HG02571 (cell line): ENCODE data around the gene LRRC59.
"Not testable (repeated sequence)": the region's sequence is repeated elsewhere in the genome, so short reads cannot be mapped to it uniquely, and the experiment has no call there.

ENCODE experiments used
- ATAC-seq: cut with Tn5 transposase; IDR thresholded peaks from one replicate; pipeline ENCODE4 v1.9.1; 2021; ENCODE audit warnings: mild to moderate bottlenecking, moderate library complexity; ENCODE audit not compliant: unreplicated experiment

LRRC59 gene

GRCh38 chr17:50348522-50349242 lies 48.6 kb downstream of the LRRC59 start:
- no peak for ATAC-seq

DNA sequence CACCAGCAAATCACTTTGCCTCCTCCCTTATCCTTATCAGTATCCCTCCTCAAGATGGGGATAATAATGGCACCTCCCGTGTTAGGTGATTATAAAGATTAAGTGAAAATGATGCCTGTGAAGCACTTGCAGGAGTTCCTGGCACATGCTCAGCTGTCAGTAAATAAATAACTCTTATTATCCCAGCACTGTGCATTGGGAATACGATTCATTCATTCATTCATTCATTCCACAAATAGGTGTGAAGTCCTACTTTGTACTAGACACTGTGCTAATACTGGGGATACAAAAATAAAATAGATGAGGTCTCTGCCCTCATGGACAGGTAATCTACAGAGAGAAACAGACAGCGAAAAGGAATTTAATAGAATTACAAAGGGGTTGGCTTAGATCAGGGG lies 49.4 kb downstream of the LRRC59 start:
- no peak for ATAC-seq

DNA sequence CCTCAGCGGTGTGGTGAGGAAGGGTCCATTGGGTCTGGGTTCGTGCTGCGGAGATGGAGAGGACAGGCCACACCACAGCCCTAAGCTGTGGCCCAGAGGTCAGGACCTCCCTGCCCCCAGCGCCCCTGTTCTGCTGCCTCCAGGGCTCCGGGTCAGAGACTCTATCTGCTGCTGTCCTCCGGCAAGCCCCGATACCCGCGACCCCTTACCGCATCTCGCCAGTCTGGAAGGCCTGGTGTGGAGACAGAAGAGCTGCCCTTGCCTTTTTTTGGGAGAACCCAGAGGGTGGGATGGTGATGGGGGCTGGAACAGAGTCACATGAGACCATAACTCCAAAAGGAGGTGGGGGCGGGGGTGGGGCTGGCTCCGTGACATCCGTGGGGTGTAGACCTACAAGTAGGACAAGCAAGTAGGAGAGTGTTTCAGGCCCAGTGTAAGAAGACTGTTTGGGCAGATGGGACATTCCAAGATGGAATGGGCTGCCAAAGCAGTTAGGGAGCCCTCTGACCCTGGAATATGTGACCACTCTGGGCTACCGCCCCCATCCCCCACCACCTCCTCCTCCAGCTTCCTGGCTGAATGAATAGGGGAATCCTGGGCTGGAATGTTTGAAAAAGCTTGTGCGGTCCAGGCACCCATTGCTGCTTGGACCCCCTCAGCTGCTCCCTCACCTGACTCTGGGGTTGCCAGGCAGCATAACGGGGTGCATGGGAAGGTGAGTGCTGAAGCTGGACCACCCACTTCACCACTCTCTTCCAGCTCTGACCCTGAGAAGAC lies 50.0 kb downstream of the LRRC59 start:
- no peak for ATAC-seq

DNA sequence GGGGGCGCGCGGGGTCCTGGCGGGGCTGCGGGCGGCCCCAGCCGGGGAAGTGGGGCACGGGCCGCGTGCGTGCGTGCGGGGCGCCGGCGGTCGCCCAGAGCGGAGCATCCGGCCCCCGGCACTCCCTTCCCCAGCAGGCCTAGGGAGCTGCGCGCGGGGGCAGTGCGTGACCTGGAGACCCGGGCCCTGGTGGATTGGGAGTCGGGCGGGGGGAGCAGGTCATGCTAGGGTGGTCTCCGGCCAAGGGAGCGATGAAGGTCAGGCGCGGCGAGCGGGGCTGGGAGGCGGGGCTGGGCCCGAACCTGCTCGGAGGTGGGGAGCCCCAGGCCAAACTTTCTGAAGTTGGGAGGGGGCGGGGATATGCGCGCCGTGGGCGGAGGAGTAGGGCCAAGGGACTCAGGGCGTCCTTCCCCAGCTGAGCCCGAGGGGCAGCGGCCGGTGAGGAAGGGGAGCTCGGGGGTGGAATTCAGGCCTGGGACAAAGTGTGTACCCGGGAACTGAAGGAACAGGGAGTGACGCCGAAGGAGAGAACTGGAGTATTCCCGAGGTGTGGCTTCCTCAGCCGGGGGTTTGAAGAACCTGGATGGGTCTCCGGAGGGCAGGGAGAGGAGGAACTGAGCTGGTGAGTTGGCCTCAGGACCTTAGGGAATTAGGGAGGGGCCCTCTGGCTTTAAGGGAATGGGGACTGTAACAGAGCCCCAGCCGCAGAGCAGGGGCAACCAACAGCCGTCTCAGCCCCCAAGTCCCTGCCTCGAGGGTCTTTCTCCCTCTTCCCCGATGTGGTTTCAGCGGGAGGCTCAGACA lies 50.8 kb downstream of the LRRC59 start:
- ATAC-seq = peak; percentile 37

DNA sequence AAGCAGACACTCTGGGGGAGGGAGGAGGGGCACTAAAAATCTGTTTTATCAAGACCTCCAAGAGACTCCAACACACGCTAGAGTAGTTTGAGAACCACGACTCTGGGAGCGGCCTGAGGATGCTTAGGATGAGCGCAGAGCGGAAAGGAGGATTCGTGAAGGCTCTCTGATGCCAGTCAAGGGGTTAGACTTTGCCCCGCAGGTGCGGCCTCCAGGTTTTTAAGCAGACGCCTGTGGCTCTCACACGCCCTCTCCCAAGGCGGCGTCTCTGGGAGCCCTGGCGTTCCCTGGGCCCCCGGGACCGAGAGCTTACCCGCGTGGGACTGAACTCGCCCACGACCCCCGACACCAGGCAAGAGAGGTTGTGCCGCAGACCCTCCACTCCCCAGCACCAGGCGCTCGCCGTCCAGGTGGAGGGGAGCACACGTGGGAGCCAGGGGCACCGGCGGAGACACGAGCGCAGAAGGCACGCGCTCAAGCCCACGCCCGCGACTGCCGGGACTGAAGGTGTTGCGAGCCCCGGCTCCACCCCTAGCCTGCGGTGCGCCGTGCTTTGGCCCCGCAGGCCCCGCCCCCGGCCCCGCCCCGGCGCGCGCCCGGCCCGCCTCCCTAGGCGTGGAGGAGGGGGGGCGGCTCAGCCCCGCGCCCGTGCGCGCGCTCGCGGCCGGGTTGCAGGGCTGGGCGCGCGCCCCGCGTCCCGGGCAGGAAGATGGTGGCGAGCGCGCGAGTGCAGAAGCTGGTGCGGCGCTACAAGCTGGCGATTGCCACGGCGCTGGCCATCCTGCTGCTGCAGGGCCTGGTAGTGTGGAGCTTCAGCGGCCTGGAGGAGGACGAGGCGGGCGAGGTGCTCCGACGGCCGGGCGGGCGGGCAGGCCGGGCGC lies 51.7 kb downstream of the LRRC59 start, which contains the start of gene XYLT2:
TSS of gene XYLT2 (plus strand) at position 695 of the 881 bp plus-strand sequence. CDS start at position 710, 15 bp downstream.
- peak; percentile 77 for ATAC-seq

GRCh38 chr17:50344731-50345365 lies 52.5 kb downstream of the LRRC59 start:
- ATAC-seq = no peak

DNA sequence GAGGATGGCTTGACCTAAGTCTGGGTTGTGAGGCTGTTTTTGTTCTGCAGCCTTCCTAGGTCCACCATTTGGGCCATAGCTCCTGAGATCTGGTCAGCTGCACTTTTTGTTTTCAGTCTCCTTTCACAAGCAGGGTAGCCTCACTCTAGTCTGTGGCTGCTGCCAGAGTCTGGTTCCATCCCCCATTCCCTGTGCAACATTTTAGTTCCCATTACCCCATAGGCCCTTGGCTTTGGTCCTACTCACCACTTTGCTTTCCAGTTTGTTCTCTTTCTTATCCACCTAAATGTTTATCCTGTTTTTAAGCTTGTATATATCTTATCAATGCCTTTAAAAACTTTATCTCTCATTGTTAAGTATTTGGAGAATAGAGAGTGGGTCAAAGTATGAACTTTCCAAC lies 57.9 kb downstream of the LRRC59 start:
- no peak for ATAC-seq

GRCh38 chr17:50338645-50339044 lies 58.7 kb downstream of the LRRC59 start:
- no peak for ATAC-seq

- no peak for ATAC-seq
Observed at GRCh38 chr17:50337956-50338355, 59.4 kb downstream of the LRRC59 start.

- not testable (repeated sequence) for ATAC-seq
Observed at GRCh38 chr17:50333291-50334057, 63.8 kb downstream of the LRRC59 start.

DNA sequence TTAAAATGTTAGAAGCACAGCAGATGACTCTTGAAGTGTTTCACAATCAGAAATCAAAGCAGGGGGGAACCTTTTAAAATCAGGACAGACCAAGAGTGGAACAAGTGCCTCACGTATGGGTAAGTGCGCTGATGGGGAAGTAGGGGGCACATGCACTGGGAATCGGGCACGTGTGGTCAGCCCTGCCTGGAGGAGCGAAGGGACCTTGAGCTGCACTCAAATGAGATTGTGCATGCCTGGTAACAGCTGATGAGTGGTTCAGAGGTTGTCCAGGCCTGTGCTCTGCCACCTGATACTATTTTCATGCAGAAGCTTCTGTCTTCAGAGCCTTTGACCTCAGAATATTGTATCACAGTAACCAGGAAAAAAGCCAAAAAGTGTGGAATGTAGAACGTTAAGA lies 65.1 kb downstream of the LRRC59 start:
- ATAC-seq = no peak
